Upper lobe of left lung (tissue), 6 donors: ENCODE measurements around the gene IQCH. TPM values are rescaled to one million over a fixed set of nuclear protein-coding genes. Genes with fewer than 3 reads are reported as not detected.

Experiments used
- ATAC-seq, 2 donors: fragments of 200-7000 bp; cut with Tn5 transposase; one replicate each; pipeline ENCODE4 v1.9.1; 2022; ENCODE audit warnings: mild to moderate bottlenecking in 2 of 2, moderate library complexity in 2 of 2; ENCODE audit not compliant: low FRiP score in 2 of 2
- DNase-seq, 2 donors: peaks; one replicate each; pipeline ENCODE4 v3.0.0-alpha.2; 2019 to 2020
- H3K27ac ChIP-seq, 4 donors: fragments of 200-600 bp; sonication (generic); one replicate each; pipeline ENCODE4 v1.5.1; 2016 to 2019
- H3K27me3 ChIP-seq, 4 donors: fragments of 200-600 bp; sonication (generic); one replicate each; pipeline ENCODE4 v1.5.1; 2017 to 2019
- H3K36me3 ChIP-seq, 4 donors: fragments of 200-600 bp; sonication (generic); one replicate each; pipeline ENCODE4 v1.5.1; 2016 to 2019
- H3K4me1 ChIP-seq, 4 donors: fragments of 200-600 bp; sonication (generic); one replicate each; pipeline ENCODE4 v1.5.1; 2018 to 2019
- H3K4me3 ChIP-seq, 4 donors: fragments of 200-600 bp; sonication (generic); one replicate each; pipeline ENCODE4 v1.5.1; 2017 to 2019; ENCODE audit warnings: mild to moderate bottlenecking in 2 of 4, moderate library complexity in 1 of 4
- H3K9me3 ChIP-seq, 4 donors: fragments of 200-600 bp; sonication (generic); one replicate each; pipeline ENCODE4 v1.5.1; 2018 to 2019
- CTCF ChIP-seq, 6 experiments: fragments of 450-650 bp in 4 of 6; fragments of 200-600 bp in 2 of 6; sonication (generic) in 2 of 6; IDR thresholded peaks; one replicate each; pipeline ENCODE4 v1.5.1; 2016 to 2019; ENCODE audit warnings: antibody characterized with exemption in 6 of 6
- EP300 ChIP-seq, 4 donors: sonication (generic); formaldehyde crosslinking; IDR thresholded peaks; one replicate each; pipeline ENCODE4 v1.5.1; 2017; ENCODE audit warnings: antibody characterized with exemption in 4 of 4, control low read depth in 2 of 4
- POLR2A ChIP-seq, 4 donors: fragments of 450-650 bp; IDR thresholded peaks; one replicate each; pipeline ENCODE4 v1.5.1; 2016 to 2017; ENCODE audit warnings: antibody characterized with exemption in 4 of 4, mild to moderate bottlenecking in 2 of 4
- POLR2AphosphoS5 ChIP-seq, 2 donors: sonication (generic); formaldehyde crosslinking; IDR thresholded peaks; one replicate each; pipeline ENCODE4 v1.5.1; 2017; ENCODE audit warnings: antibody characterized with exemption in 2 of 2
- WGBS, 2 donors: methylation state at CpG; one replicate each; pipeline ENCODE4 v1.1.5; 2017 to 2018; 5-methylcytosine and 5-hydroxymethylcytosine counted together
- total RNA-seq, 6 donors: library from RNA; depleted of rRNA in 4 of 6; stranded (reverse); fragments of >200 nt in 4 of 6; gene quantifications; one replicate each; pipeline versions ENCODE4 v1.1.0 to v1.2.1, GENCODE V29; 2016 to 2021
- donor health status: DM: no; HTN: no; CAD: no; lungs with moderate emphysema.
- donor health status: DM: no; HTN: yes; CAD: no; lungs with severe emphysema.

IQCH gene
- total RNA-seq, 6 donors from 2014 or later: 1.0 to 18.0 (median 2.7) TPM

- no peaks in the 10 kb centered on the region for H3K36me3 ChIP-seq
- H3K9me3 ChIP-seq: no peaks in the 10 kb centered on the region
- no peaks in the 10 kb centered on the region for H3K4me1 ChIP-seq
- H3K4me3 ChIP-seq: no peak overlapping the region
- H3K27me3 ChIP-seq: no peaks in the 10 kb centered on the region
- no peak overlapping the region for H3K27ac ChIP-seq
- DNase-seq (no peak), ATAC-seq (no peak)
- WGBS, 2 donors: 76 to 89% methylated on average over 1 of the region's 1 CpG
- TF ChIP-seq POLR2A (IDR thresholded peaks at IDR 0.05) (no peak), POLR2AphosphoS5 (IDR thresholded peaks at IDR 0.05) (no peak), EP300 (IDR thresholded peaks at IDR 0.05) (no peak)
These were observed 50.9 kb downstream of the IQCH start for GRCh38 chr15:67305506-67305905.

GRCh38 chr15:67307156-67307555 is 52.6 kb downstream of the IQCH start:
- Histone ChIP-seq H3K4me3 (no peak overlapping the region), H3K27ac (no peak overlapping the region), H3K4me1 (no peaks in the 10 kb centered on the region), H3K27me3 (no peaks in the 10 kb centered on the region), H3K9me3 (no peaks in the 10 kb centered on the region), H3K36me3 (no peaks in the 10 kb centered on the region)
- TF ChIP-seq CTCF (IDR thresholded peaks at IDR 0.05) (no peak), EP300 (IDR thresholded peaks at IDR 0.05) (no peak), POLR2AphosphoS5 (IDR thresholded peaks at IDR 0.05) (no peak), POLR2A (IDR thresholded peaks at IDR 0.05) (no peak)
- no peak for ATAC-seq
- no peak for DNase-seq
- WGBS, 2 donors: 60 to 77% methylated on average over 1 of the region's 1 CpG

GRCh38 chr15:67307889-67308597 is 53.5 kb downstream of the IQCH start:
- H3K4me3 ChIP-seq: no peak overlapping the region
- TF ChIP-seq CTCF (IDR thresholded peaks at IDR 0.05) (no peak), EP300 (IDR thresholded peaks at IDR 0.05) (no peak), POLR2A (IDR thresholded peaks at IDR 0.05) (no peak), POLR2AphosphoS5 (IDR thresholded peaks at IDR 0.05) (no peak)
- WGBS, 2 donors: 64 to 83% methylated on average over 4 of the region's 4 CpGs
- ATAC-seq: no peak
- no peaks in the 10 kb centered on the region for H3K36me3 ChIP-seq
- no peaks in the 10 kb centered on the region for H3K27me3 ChIP-seq
- H3K4me1 ChIP-seq: no peaks in the 10 kb centered on the region
- no peak for DNase-seq
- no peak overlapping the region for H3K27ac ChIP-seq
- no peaks in the 10 kb centered on the region for H3K9me3 ChIP-seq

- no peaks in the 10 kb centered on the region for H3K4me1 ChIP-seq
- DNase-seq (no peak), ATAC-seq (no peak)
- no peaks in the 10 kb centered on the region for H3K27me3 ChIP-seq
- 92 to 100% methylated on average over 1 of the region's 1 CpG for WGBS, 2 donors
- H3K36me3 ChIP-seq: no peaks in the 10 kb centered on the region
- no peaks in the 10 kb centered on the region for H3K9me3 ChIP-seq
- H3K27ac ChIP-seq: no peak overlapping the region
- TF ChIP-seq POLR2AphosphoS5 (IDR thresholded peaks at IDR 0.05) (no peak), CTCF (IDR thresholded peaks at IDR 0.05) (no peak), EP300 (IDR thresholded peaks at IDR 0.05) (no peak), POLR2A (IDR thresholded peaks at IDR 0.05) (no peak)
- no peak overlapping the region for H3K4me3 ChIP-seq
These were observed 57.1 kb downstream of the IQCH start for GRCh38 chr15:67311731-67312130.

GRCh38 chr15:67319961-67320360 is 65.4 kb downstream of the IQCH start:
- DNase-seq (no peak), ATAC-seq (no peak)
- H3K27me3 ChIP-seq: no peaks in the 10 kb centered on the region
- no peaks in the 10 kb centered on the region for H3K9me3 ChIP-seq
- TF ChIP-seq POLR2AphosphoS5 (IDR thresholded peaks at IDR 0.05) (no peak), POLR2A (IDR thresholded peaks at IDR 0.05) (no peak), CTCF (IDR thresholded peaks at IDR 0.05) (no peak), EP300 (IDR thresholded peaks at IDR 0.05) (no peak)
- H3K36me3 ChIP-seq: no peaks in the 10 kb centered on the region
- no peak overlapping the region for H3K4me3 ChIP-seq
- 95 to 96% methylated on average over 3 of the region's 3 CpGs for WGBS, 2 donors
- no peaks in the 10 kb centered on the region for H3K4me1 ChIP-seq
- H3K27ac ChIP-seq: no peak overlapping the region
